Panc1 (cell line): ENCODE measurements around the gene TEX264.
"Not testable (repeated sequence)": the region's sequence is repeated elsewhere in the genome, so short reads cannot be mapped to it uniquely, and the experiment has no call there.

Experiments
- CTCF ChIP-seq: fragments of 450-650 bp; IDR thresholded peaks from 2 replicates; pipeline ENCODE4 v1.5.1; 2017; ENCODE audit warnings: mild to moderate bottlenecking
- POLR2AphosphoS5 ChIP-seq: IDR thresholded peaks from 2 replicates; pipeline ENCODE4 v1.6.1; 2012; ENCODE audit warnings: mild to moderate bottlenecking, low read depth, low read length, moderate library complexity
- REST ChIP-seq, 2 experiments: IDR thresholded peaks; 2 replicates each; pipeline ENCODE4 v1.6.1; 2011 to 2012; ENCODE audit warnings: low read depth in 2 of 2, control low read depth in 1 of 2, low read length in 1 of 2, mild to moderate bottlenecking in 1 of 2, moderate library complexity in 1 of 2; ENCODE audit not compliant: insufficient read depth in 1 of 2
- SIN3A ChIP-seq: IDR thresholded peaks from 2 replicates; pipeline ENCODE4 v1.6.1; 2012; ENCODE audit warnings: low read depth, mild to moderate bottlenecking, low read length, moderate library complexity, borderline replicate concordance; ENCODE audit not compliant: insufficient read depth
- TCF7L2 ChIP-seq: IDR thresholded peaks from 2 replicates; pipeline ENCODE4 v1.6.1; 2011; ENCODE audit warnings: mild to moderate bottlenecking, low read depth, low read length, inconsistent platforms

- TF ChIP-seq CTCF; POLR2AphosphoS5; TCF7L2; REST (IDR thresholded peaks at IDR 0.05; ENCODE audit: insufficient read depth in 1 of 2, low read depth in 2 of 2, low read length in 1 of 2); SIN3A: not testable (repeated sequence)
Measured at GRCh38 chr3:51742978-51743377, 71.9 kb downstream of the TEX264 start.
